HCT116 (cell line): ENCODE results near the gene PBLD.

Source experiments
- EZH2 ChIP-seq: fragments of 200-600 bp; sonication (generic); IDR thresholded peaks from 2 replicates; pipeline ENCODE4 v1.6.1; 2017; ENCODE audit warnings: antibody characterized with exemption, mixed run types
- POLR2A ChIP-seq: IDR thresholded peaks from 2 replicates; pipeline ENCODE4 v1.7.0; 2011; ENCODE audit warnings: borderline replicate concordance; ENCODE audit not compliant: insufficient read depth, insufficient read length; ENCODE audit errors: extremely low read depth
- SIN3A ChIP-seq: IDR thresholded peaks from 2 replicates; pipeline ENCODE4 v1.6.1; 2012; ENCODE audit warnings: low read depth
- TF ChIP-seq, protein P1 (sequence below), 3 experiments: fragments of 200-600 bp in 1 of 3; sonication (generic) in 1 of 3; IDR thresholded peaks in 2 of 3; conservative IDR thresholded peaks in 1 of 3; 2 replicates each; pipeline ENCODE4 v1.5.1; 2012 to 2017; ENCODE audit warnings: low read depth in 2 of 3, low read length in 2 of 3, antibody characterized with exemption in 1 of 3, borderline replicate concordance in 1 of 3, control low read depth in 1 of 3, mild to moderate bottlenecking in 1 of 3, mixed read lengths in 1 of 3, mixed run types in 1 of 3, moderate library complexity in 1 of 3; ENCODE audit not compliant: insufficient read depth in 1 of 3
- TF ChIP-seq, protein P2 (sequence below): IDR thresholded peaks from 2 replicates; pipeline ENCODE4 v1.6.1; 2012
- TF ChIP-seq, protein P3 (sequence below): IDR thresholded peaks from 2 replicates; pipeline ENCODE4 v1.6.1; 2011; ENCODE audit warnings: mild to moderate bottlenecking, low read length, moderate library complexity; ENCODE audit not compliant: insufficient replicate concordance; ENCODE audit errors: extremely low read depth

DNA sequence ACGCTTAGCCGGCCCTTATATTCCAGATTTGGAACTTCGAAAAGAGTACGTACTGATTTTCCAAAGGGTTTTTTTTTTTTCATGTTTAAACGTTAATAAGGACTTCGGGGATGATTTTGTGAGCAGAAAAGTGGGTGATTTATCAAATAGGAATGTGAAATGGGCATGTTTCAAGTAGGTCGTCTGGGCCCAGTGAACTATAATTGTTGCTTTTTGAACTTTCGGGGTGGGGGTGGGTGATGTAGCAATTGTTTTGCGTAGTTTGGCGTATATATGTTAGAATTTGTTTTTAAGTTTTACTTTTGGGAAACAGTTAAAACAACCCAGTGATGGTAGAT, 299 bp upstream of the PBLD start:
- no peak for TF ChIP-seq POLR2A
- TF ChIP-seq, protein P1, sequence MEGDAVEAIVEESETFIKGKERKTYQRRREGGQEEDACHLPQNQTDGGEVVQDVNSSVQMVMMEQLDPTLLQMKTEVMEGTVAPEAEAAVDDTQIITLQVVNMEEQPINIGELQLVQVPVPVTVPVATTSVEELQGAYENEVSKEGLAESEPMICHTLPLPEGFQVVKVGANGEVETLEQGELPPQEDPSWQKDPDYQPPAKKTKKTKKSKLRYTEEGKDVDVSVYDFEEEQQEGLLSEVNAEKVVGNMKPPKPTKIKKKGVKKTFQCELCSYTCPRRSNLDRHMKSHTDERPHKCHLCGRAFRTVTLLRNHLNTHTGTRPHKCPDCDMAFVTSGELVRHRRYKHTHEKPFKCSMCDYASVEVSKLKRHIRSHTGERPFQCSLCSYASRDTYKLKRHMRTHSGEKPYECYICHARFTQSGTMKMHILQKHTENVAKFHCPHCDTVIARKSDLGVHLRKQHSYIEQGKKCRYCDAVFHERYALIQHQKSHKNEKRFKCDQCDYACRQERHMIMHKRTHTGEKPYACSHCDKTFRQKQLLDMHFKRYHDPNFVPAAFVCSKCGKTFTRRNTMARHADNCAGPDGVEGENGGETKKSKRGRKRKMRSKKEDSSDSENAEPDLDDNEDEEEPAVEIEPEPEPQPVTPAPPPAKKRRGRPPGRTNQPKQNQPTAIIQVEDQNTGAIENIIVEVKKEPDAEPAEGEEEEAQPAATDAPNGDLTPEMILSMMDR (IDR thresholded peaks at IDR 0.05 in 2 of 3, conservative IDR thresholded peaks at IDR 0.05 in 1 of 3; ENCODE audit: borderline replicate concordance in 1 of 3, insufficient read depth in 1 of 3, low read depth in 2 of 3, low read length in 2 of 3) = no peak
- no peak for TF ChIP-seq EZH2
- TF ChIP-seq, protein P2, sequence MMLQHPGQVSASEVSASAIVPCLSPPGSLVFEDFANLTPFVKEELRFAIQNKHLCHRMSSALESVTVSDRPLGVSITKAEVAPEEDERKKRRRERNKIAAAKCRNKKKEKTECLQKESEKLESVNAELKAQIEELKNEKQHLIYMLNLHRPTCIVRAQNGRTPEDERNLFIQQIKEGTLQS = no peak
- TF ChIP-seq, protein P3, sequence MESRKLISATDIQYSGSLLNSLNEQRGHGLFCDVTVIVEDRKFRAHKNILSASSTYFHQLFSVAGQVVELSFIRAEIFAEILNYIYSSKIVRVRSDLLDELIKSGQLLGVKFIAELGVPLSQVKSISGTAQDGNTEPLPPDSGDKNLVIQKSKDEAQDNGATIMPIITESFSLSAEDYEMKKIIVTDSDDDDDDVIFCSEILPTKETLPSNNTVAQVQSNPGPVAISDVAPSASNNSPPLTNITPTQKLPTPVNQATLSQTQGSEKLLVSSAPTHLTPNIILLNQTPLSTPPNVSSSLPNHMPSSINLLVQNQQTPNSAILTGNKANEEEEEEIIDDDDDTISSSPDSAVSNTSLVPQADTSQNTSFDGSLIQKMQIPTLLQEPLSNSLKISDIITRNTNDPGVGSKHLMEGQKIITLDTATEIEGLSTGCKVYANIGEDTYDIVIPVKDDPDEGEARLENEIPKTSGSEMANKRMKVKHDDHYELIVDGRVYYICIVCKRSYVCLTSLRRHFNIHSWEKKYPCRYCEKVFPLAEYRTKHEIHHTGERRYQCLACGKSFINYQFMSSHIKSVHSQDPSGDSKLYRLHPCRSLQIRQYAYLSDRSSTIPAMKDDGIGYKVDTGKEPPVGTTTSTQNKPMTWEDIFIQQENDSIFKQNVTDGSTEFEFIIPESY = no peak
- TF ChIP-seq SIN3A = no peak
